Endometrial microvascular endothelial cells (primary cell): Measurements from ENCODE around the gene CD276. TPM values are rescaled to one million over a fixed set of nuclear protein-coding genes. Genes with fewer than 3 reads are reported as not detected.

ENCODE experiments used
- in situ Hi-C: cut with HindIII; loops from 2 replicates; pipeline ENCODE4 v1.10.0; 2017; ENCODE audit warnings: low sequenced_read_pairs, low pct_unique_long_range_greater_than_20kb; ENCODE audit errors: inconsistent ontology term
- total RNA-seq: library from RNA; depleted of rRNA; stranded (reverse); fragments of >200 nt; gene quantifications from one replicate; pipeline ENCODE4 v1.2.3, GENCODE V29; 2015; ENCODE audit errors: inconsistent ontology term

CD276 gene
- total RNA-seq, 1 donor from 2014 or later: 108 TPM

DNA sequence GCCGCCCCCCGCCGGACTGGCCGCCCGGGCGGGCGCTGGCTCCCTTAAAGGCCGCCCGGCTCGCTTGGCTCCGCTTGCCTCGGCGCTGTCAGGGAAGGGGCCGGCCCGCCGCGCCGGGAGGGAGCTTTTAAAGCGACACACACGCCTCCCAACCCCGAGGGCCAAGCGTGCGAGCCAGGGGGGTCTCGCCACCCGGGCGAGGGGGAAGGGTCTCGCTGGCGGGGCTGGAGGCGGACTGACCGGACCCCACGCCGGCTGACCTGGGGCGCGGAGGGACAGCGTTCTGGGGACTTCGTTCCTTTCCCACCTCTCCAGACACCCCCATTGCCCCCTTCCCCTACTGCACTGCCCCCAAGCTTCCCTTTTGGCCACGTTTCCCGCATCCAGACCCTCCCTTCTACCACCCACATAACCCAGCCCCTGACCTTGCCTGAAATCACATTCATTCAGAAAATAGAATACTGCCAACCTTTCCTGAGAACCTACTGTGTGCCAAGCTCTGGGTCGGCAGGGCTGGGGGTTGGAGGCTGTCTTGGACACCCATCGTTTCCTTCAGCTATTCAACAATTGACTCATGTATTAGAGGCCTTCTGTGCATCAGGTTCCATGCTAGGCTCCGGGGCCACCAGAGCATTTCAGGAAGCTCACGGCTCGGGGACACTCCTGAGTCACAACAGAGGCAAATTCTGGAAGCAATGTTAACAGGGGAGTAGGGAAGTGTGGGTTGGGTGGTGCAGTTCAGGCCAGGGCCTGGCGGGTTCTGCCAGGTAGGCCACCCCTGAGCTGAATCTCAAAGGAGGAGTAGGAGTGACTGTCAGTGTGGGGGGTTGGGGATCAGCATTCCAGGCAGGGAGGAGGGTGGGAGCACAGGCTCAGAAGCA lies 69.3 kb downstream of the CD276 start, which contains the start of gene INSYN1:
Gene INSYN1, minus strand, starts transcription at position 102 of the 881 bp plus-strand sequence. CDS start 2,221 bp downstream, outside the sequence.
- in situ Hi-C loops: loop anchor here (25.0 kb wide), 1 partner anchor 109 kb away; the partner anchor contains the start of gene TBC1D21

DNA sequence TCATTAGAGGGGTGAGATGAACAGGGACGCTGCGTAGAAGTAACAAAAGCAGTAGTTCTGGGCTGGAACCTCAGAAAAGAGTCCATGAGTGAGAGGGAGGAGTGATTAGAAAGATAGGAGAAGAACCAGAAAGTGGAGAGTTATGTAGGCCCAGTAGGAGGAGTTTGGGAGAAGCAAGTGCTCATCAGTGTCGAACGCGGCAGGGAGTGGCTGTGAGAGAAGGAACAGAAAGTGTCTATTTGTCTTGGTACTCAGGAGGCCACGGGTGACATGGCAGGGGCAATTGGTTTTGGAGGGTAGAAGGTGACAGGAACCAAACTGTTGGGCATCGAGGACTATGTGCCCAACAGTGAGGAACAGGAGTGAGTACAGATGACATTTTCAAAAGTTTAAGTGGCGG lies 70.3 kb downstream of the CD276 start:
- in situ Hi-C loops: loop anchor here (25.0 kb wide), 1 partner anchor 108 kb away; the partner anchor contains the start of gene TBC1D21

DNA sequence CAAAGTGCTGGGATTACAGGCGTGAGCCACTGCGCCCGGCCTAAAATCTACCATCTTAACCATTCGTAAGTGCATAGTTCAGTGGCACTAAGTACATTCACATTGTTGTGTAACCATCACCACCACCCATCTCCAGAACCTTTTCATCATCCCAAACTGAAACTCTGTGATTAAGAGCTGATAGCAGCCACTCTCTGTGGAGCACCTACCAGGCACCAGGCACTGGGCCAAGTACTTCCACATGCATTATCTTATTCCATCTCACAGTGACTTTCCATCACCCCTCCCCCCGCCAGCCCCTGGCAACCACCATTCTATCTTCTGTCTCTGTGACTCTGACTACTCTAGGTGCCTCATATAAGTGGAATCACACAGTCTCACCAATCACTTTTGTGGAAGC lies 71.3 kb downstream of the CD276 start:
- in situ Hi-C loops: loop anchor here (25.0 kb wide), 1 partner anchor 107 kb away; the partner anchor contains the start of gene TBC1D21

DNA sequence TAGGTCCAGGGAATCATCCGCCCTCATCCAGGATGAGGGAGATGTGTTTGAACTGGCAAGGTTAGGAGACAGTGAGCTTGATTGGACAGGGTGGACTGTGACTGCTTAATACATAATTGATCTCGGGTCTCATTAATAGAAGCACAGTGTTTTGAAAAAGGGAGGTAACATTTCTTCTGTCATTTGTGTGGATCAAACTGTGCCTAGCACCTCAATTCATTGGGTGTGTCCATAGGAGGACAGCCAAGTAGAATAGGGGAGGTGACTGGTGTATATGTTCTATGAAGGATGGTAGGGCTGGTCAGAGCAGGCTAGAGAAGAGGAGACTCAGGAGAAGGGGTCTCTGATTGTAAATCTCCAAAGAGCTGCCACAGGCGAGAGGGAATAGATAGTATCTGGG lies 71.8 kb downstream of the CD276 start:
- in situ Hi-C loops: loop anchor here (25.0 kb wide), 1 partner anchor 106 kb away; the partner anchor contains the start of gene TBC1D21

DNA sequence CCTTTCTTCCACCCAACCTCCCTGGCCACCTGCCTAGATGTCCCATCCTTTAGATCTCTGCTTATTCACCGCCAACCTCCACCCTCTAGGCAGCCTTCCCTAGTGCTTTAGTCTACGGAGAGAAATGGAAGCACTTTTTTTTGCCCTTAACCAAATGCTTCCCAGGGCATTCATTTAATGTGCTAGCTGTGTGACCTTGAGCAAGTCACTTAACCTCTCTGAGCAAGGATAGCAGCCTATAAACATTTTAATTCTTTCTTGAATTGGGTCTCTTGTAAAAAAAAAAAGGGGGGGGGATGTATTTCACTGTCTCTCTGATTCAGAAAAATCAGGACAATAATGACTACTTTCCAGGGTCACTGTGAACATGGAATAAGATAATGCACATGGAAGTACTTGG lies 72.2 kb downstream of the CD276 start:
- in situ Hi-C loops: loop anchor here (25.0 kb wide), 1 partner anchor 106 kb away; the partner anchor contains the start of gene TBC1D21

DNA sequence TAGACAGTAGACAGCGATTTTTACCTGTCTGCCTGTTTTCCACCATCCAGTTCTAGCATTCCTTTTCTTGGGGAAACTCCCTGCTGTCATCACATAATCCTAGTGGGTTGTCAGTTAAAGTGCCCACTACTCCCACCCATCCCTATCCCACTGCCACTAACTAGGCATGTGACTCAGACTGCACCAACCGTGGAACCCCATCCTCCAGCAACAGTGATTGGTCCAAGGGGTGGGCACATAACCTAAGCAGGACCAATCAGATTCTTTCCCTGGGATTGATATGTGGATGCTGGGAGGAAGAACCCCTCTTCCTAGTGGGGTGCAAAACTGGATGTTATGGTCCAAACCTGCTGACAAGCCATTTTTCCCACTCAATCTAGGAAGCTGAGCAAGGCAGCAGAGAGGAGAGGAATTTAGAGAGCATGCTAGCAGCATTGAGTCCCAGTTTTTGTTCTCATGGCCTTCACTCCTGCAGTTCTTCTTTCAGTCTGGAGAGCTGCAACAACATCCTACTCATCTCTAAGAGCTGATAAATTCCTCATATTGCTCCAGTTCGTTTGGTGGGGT lies 72.8 kb downstream of the CD276 start:
- in situ Hi-C loops: loop anchor here (25.0 kb wide), 1 partner anchor 105 kb away; the partner anchor contains the start of gene TBC1D21

DNA sequence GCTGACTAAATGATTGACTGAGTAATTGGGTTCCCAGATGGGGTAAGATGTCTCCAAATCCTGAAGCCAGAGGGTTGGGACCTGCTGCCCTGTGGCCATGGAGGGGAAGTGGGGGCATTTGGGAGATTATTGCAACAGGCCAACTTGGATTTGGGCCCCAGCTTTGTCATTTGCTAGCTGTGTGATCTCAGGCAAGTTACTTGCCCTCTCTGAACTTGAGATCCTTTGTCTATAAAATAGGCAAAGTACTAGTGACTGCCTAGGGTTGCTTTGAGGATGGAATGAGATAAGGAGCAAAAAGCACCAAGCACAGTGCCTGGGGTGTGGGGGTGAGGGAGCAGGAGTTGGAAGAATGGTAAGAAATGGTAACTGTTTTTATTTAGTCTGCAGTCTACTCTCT lies 73.4 kb downstream of the CD276 start:
- in situ Hi-C loops: loop anchor here (25.0 kb wide), 1 partner anchor 105 kb away; the partner anchor contains the start of gene TBC1D21

DNA sequence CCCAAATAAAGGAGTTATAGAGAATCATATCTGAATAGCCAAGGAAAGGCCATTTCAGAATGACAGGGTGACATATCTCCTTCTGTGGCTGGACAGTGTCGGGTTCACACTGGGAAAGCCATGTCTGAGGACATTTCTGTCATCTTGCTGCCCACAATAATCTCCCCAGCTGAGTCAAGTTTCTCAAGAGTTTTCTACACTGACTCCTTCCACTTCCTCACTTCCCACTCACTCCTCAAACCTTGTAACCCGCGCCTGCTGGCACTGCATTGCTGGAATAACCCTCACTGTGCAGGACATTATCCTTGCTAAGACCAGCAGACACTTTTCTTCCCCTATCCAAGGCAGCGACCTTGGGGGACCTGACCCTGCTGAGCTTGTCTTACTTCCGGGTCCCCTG lies 74.3 kb downstream of the CD276 start:
- in situ Hi-C loops: loop anchor here (25.0 kb wide), 1 partner anchor 104 kb away; the partner anchor contains the start of gene TBC1D21

DNA sequence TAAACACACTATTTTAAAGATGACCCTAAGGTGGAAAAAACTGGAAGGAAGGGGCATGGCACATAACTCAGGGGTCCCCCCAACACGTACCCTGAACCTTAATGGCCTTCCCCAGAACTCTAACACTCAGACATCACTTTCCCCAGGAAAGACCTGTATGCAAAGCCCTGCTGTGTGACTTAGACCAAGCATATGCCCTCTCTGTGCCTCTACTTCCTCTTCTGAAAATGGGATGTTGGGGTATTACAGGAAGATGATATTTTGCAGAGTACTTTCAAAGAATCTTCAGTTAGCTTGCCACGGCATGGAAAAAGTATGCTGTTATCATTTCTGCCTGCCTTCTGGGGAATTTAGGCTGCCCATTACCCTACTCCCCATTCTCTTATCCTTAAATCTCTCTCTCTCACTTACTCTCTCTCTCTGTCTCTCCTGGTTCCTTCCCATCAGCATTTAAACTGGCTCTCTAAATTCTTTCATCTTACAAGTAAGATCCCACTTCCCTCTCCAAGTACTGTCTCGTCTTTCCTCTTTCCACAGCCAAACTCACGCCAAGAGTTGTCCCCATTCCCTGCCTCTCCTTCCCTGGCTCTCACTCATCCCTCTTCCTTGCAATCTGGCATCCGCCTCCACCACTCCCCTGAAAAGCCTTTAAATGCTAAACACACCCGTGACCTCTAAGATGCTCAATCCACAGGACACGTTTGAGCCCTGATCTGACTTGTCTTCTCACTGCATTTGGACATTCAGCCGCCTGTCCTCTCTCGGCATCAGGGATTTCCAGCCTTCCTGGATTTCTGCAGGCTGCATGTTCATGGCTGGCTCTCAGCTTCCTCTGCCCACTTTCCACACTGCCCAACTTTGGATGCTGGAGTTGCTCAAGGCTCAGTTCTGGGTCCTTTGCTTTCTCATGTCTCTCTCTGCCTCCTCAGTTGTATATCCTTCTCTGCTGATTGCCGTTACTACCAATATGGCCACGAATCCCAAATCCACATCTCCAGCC lies 76.4 kb downstream of the CD276 start:
- in situ Hi-C loops: loop anchor here (25.0 kb wide), 1 partner anchor 102 kb away; the partner anchor contains the start of gene TBC1D21

DNA sequence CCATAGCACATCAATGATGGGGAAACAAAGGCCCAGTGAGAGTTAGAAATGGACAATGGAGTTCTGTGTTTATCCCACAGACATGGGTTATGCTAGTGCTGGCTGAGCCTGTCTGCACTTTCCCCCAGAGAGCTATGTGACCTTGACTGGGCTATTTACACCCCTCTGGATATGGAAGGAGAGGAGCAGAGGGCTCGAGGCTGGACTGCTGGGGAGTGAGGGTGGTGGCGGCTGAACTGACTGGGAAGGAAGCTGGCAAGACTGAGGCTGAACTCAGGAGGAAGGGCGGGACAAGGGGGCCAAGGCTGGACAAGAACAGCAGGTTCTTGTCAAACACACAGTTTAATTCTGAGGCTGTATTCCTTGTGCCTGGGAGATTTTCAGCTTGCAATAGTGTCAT lies 79.7 kb downstream of the CD276 start:
- in situ Hi-C loops: loop anchor here (25.0 kb wide), 1 partner anchor 98 kb away; the partner anchor contains the start of gene TBC1D21

Other genes starting within 250 kb of the CD276 start
- gene REC114, start 241.2 kb upstream of the CD276 start, total RNA-seq: not detected
- 80.3 TPM for gene NPTN, start 51.0 kb upstream of the CD276 start, total RNA-seq
- gene INSYN1, start 69.0 kb downstream of the CD276 start, total RNA-seq: not detected
- not detected for gene TBC1D21, start 189.2 kb downstream of the CD276 start, total RNA-seq
- gene LOXL1, start 242.1 kb downstream of the CD276 start, total RNA-seq: 0.46 TPM